C4-2B (cell line): ENCODE data around the gene L3MBTL1.

Source experiments
- H3K27ac ChIP-seq: fragments of 450-650 bp; 2 replicates; pipeline ENCODE4 v1.5.1; 2017
- CTCF ChIP-seq: fragments of 450-650 bp; conservative IDR thresholded peaks from 2 replicates; pipeline ENCODE4 v1.5.1; 2017; ENCODE audit warnings: mild to moderate bottlenecking
- ZFX ChIP-seq: fragments of 450-650 bp; IDR thresholded peaks from 2 replicates; pipeline ENCODE4 v1.6.1; 2017

L3MBTL1 gene

GRCh38 chr20:43550456-43550855 is 43.0 kb downstream of the L3MBTL1 start:
- H3K27ac ChIP-seq: no peak overlapping the region
- TF ChIP-seq ZFX (no peak), CTCF (no peak)

GRCh38 chr20:43554369-43554768 is 46.9 kb downstream of the L3MBTL1 start:
- H3K27ac ChIP-seq: no peak overlapping the region
- TF ChIP-seq CTCF (no peak), ZFX (no peak)

- H3K27ac ChIP-seq: no peak within 1 kb of the TSS
Observed at GRCh38 chr20:43558412-43559146, 51.1 kb downstream of the L3MBTL1 start, which contains the start of gene SGK2. Gene SGK2, plus strand, starts transcription at chr20:43559027. Its CDS starts 7,469 bp downstream, at chr20:43566496.

GRCh38 chr20:43559147-43559987 is 51.9 kb downstream of the L3MBTL1 start:
- H3K27ac ChIP-seq: no peak overlapping the region
- TF ChIP-seq CTCF (no peak), ZFX (no peak)

More at GRCh38 chr20:43558412-43559146, 51.1 kb downstream of the L3MBTL1 start, which contains the start of gene SGK2:
- no peak for TF ChIP-seq ZFX
- no peak for TF ChIP-seq CTCF

- no peak overlapping the region for H3K27ac ChIP-seq
- TF ChIP-seq ZFX (no peak), CTCF (no peak)
Observed at GRCh38 chr20:43560974-43561373, 53.5 kb downstream of the L3MBTL1 start.

- TF ChIP-seq ZFX (no peak), CTCF (no peak)
- H3K27ac ChIP-seq: no peak overlapping the region
Observed at GRCh38 chr20:43563429-43563828, 55.9 kb downstream of the L3MBTL1 start.

GRCh38 chr20:43563991-43564390 is 56.5 kb downstream of the L3MBTL1 start:
- H3K27ac ChIP-seq: no peak overlapping the region
- no peak for TF ChIP-seq CTCF
- TF ChIP-seq ZFX: no peak
